ENCODE results near the gene UNC13D. TPM values are rescaled to one million over a fixed set of nuclear protein-coding genes. Genes with fewer than 3 reads are reported as not detected.

The UNC13D gene
- total RNA-seq, 1 experiment from 2014 or later, result 9.0 TPM

GRCh38 chr17:75825748-75826370 lies 18.3 kb downstream of the UNC13D start:
- Mint-ChIP-seq H3K9me3 (ENCODE audit: unreplicated experiment) (no peaks in the 10 kb centered on the region), H3K4me3 (ENCODE audit: unreplicated experiment) (no peak overlapping the region), H3K36me3 (ENCODE audit: insufficient read depth, unreplicated experiment) (peaks cover 16% of the 10 kb centered on the region), H3K4me1 (ENCODE audit: low read depth, unreplicated experiment) (no peaks in the 10 kb centered on the region), H3K27me3 (ENCODE audit: insufficient read depth, unreplicated experiment) (no peaks in the 10 kb centered on the region), H3K27ac (ENCODE audit: unreplicated experiment) (no peak overlapping the region)
- no TSS peak for BruUV-seq (replicated peaks)
- no peaks in the 10 kb centered on the region; the same call in 1 of the 2 replicates for H3K36me3 ChIP-seq (ENCODE audit: control insufficient read depth, insufficient read depth, low read length)
- H3K9me3 ChIP-seq, result no peaks in the 10 kb centered on the region
- ChIA-PET POLR2A (no interaction called here), CTCF (interaction anchor here (0.6 to 1.8 kb wide), 3 partner anchors 8 to 46 kb away, joined by 3 to 4 read pairs (median 4); no protein-coding TSS in a partner anchor)
- peaks cover 1% of the 10 kb centered on the region; the same call in 1 of the 2 replicates for H3K4me1 ChIP-seq
- no peak for DNase-seq
- TF ChIP-seq CTCF (IDR thresholded peaks at IDR 0.05; ENCODE audit: insufficient read depth in 1 of 2, low read depth in 1 of 2, low read length in 1 of 2, severe bottlenecking in 1 of 2, unreplicated experiment in 1 of 2), result no peak
- no peaks in the 10 kb centered on the region for H3K27me3 ChIP-seq (replicated peaks; ENCODE audit: control insufficient read depth, insufficient read depth, low read length)
- intact Hi-C loops (cut with micrococcal nuclease; ENCODE audit: unreplicated experiment), result loop anchor here (5.0 kb wide), 1 partner anchor 39 kb away; no protein-coding TSS in a partner anchor
- no peak overlapping the region for H3K4me3 ChIP-seq (ENCODE audit: low read depth, low read length)

GRCh38 chr17:75825149-75825552 lies 19.1 kb downstream of the UNC13D start:
- Histone ChIP-seq H3K36me3 (ENCODE audit: control insufficient read depth, insufficient read depth, low read length) (peaks cover 1% of the 10 kb centered on the region; the same call in 1 of the 2 replicates), H3K9me3 (no peaks in the 10 kb centered on the region), H3K4me1 (no peaks in the 10 kb centered on the region; the same call in 1 of the 2 replicates), H3K27me3 (replicated peaks; ENCODE audit: control insufficient read depth, insufficient read depth, low read length) (no peaks in the 10 kb centered on the region), H3K4me3 (ENCODE audit: low read depth, low read length) (no peak overlapping the region)
- peaks cover 11% of the 10 kb centered on the region for H3K36me3 Mint-ChIP-seq (ENCODE audit: insufficient read depth, unreplicated experiment)
- no peak for DNase-seq
- H3K27ac Mint-ChIP-seq (ENCODE audit: unreplicated experiment), result no peak overlapping the region
- intact Hi-C loops (cut with micrococcal nuclease; ENCODE audit: unreplicated experiment), result loop anchor here (5.0 kb wide), 1 partner anchor 38 kb away; no protein-coding TSS in a partner anchor
- no peaks in the 10 kb centered on the region for H3K4me1 Mint-ChIP-seq (ENCODE audit: low read depth, unreplicated experiment)
- TF ChIP-seq CTCF (IDR thresholded peaks at IDR 0.05; ENCODE audit: insufficient read depth in 1 of 2, low read depth in 1 of 2, low read length in 1 of 2, severe bottlenecking in 1 of 2, unreplicated experiment in 1 of 2), result no peak
- ChIA-PET POLR2A (no interaction called here), CTCF (interaction anchor here (0.6 to 1.0 kb wide), 2 partner anchors 10 to 15 kb away, joined by 4 read pairs; no protein-coding TSS in a partner anchor)
- H3K9me3 Mint-ChIP-seq (ENCODE audit: unreplicated experiment), result no peaks in the 10 kb centered on the region
- no peaks in the 10 kb centered on the region for H3K27me3 Mint-ChIP-seq (ENCODE audit: insufficient read depth, unreplicated experiment)
- BruUV-seq (replicated peaks), result no TSS peak
- H3K4me3 Mint-ChIP-seq (ENCODE audit: unreplicated experiment), result no peak overlapping the region

- Histone ChIP-seq H3K4me3 (ENCODE audit: low read depth, low read length) (no peak overlapping the region), H3K9me3 (no peaks in the 10 kb centered on the region), H3K4me1 (no peaks in the 10 kb centered on the region; the same call in 1 of the 2 replicates), H3K36me3 (ENCODE audit: control insufficient read depth, insufficient read depth, low read length) (peaks cover 1% of the 10 kb centered on the region; the same call in 1 of the 2 replicates), H3K27me3 (replicated peaks; ENCODE audit: control insufficient read depth, insufficient read depth, low read length) (no peaks in the 10 kb centered on the region)
- H3K27ac Mint-ChIP-seq (ENCODE audit: unreplicated experiment), result no peak overlapping the region
- no peak for TF ChIP-seq CTCF (IDR thresholded peaks at IDR 0.05; ENCODE audit: insufficient read depth in 1 of 2, low read depth in 1 of 2, low read length in 1 of 2, severe bottlenecking in 1 of 2, unreplicated experiment in 1 of 2)
- no TSS peak for BruUV-seq (replicated peaks)
- no peak overlapping the region for H3K4me3 Mint-ChIP-seq (ENCODE audit: unreplicated experiment)
- ChIA-PET POLR2A (no interaction called here), CTCF (interaction anchor here (1.0 kb wide), 1 partner anchor 9 kb away, joined by 4 read pairs; no protein-coding TSS in a partner anchor)
- intact Hi-C loops (cut with micrococcal nuclease; ENCODE audit: unreplicated experiment), result loop anchor here (5.0 kb wide), 1 partner anchor 37 kb away; no protein-coding TSS in a partner anchor
- DNase-seq, result no peak
- H3K9me3 Mint-ChIP-seq (ENCODE audit: unreplicated experiment), result no peaks in the 10 kb centered on the region
- H3K27me3 Mint-ChIP-seq (ENCODE audit: insufficient read depth, unreplicated experiment), result no peaks in the 10 kb centered on the region
- peaks cover 11% of the 10 kb centered on the region for H3K36me3 Mint-ChIP-seq (ENCODE audit: insufficient read depth, unreplicated experiment)
- H3K4me1 Mint-ChIP-seq (ENCODE audit: low read depth, unreplicated experiment), result no peaks in the 10 kb centered on the region
Measured at GRCh38 chr17:75824666-75825065, 19.5 kb downstream of the UNC13D start.
